C4-2B (cell line): ENCODE data around the gene ANTXR2.

Experiments used
- H3K27ac ChIP-seq: fragments of 450-650 bp; 2 replicates; pipeline ENCODE4 v1.5.1; 2017
- CTCF ChIP-seq: fragments of 450-650 bp; conservative IDR thresholded peaks from 2 replicates; pipeline ENCODE4 v1.5.1; 2017; ENCODE audit warnings: mild to moderate bottlenecking
- ZFX ChIP-seq: fragments of 450-650 bp; IDR thresholded peaks from 2 replicates; pipeline ENCODE4 v1.6.1; 2017

Gene ANTXR2

GRCh38 chr4:80033581-80033980 lies 39.4 kb downstream of the ANTXR2 start:
- no peak overlapping the region for H3K27ac ChIP-seq
- TF ChIP-seq CTCF, result peak; percentile 27
- no peak for TF ChIP-seq ZFX

GRCh38 chr4:80029364-80029763 lies 43.7 kb downstream of the ANTXR2 start:
- no peak overlapping the region for H3K27ac ChIP-seq
- no peak for TF ChIP-seq CTCF
- no peak for TF ChIP-seq ZFX

DNA sequence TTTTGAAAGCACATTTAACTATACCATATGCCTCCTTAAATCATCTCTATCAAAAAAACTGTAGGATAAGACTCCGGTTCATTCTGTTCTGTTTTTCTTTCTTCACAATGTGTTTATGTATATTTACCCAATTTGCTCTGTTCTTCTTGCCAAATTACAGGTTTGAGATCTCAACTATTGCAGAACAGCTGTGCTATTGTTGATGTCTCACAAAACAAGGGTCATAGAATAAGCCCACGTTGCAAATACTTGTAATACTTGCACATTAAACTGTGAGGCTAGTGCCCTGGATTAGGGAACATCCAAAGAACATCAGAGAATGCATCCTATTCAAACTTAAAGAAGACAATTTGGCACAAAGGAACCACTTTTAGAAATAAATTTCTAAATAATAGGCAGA lies 45.4 kb downstream of the ANTXR2 start:
- no peak overlapping the region for H3K27ac ChIP-seq
- TF ChIP-seq ZFX (no peak), CTCF (no peak)

DNA sequence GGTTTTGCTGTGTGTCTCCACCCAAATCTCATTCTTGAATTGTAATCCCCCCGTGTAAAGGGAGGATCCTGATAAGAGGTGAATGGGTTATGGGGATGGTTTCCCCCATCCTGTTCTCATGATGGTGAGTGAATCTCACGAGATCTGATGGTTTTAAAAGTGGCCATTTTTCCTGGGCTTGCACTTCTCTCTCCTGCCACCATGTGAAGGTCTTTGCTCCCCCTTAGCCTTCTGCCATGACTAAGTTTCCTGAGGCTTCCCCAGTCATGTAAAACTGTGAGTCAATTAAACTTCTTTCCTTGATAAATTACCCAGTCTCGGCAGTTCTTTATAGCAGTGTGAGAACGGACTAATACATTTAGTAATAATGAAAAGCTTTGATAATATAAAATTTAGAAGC lies 46.9 kb downstream of the ANTXR2 start:
- H3K27ac ChIP-seq, result no peak overlapping the region
- TF ChIP-seq ZFX (no peak), CTCF (no peak)

GRCh38 chr4:80024335-80024734 lies 48.7 kb downstream of the ANTXR2 start:
- no peak overlapping the region for H3K27ac ChIP-seq
- TF ChIP-seq CTCF, result no peak
- TF ChIP-seq ZFX, result no peak

DNA sequence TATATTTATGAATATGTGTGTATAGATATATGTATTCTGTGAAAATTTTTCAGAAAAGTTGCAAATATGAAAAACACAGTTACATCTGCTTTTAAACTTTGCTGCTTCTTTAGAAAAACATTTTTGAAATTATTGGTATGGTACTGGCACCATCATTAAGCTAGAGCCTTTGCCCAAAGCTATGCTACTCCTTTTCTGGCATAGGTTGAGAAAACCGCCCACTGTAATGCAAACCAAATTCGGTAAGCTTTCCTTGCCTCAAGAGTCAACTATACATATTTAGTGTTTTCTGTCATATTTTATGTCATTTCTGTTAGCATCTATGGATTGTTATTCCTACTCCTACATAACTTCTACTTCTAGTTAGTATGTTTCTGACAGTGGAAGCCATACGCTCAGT lies 50.7 kb downstream of the ANTXR2 start:
- TF ChIP-seq CTCF, result no peak
- H3K27ac ChIP-seq, result no peak overlapping the region

- TF ChIP-seq CTCF (no peak), ZFX (no peak)
- no peak overlapping the region for H3K27ac ChIP-seq
These were observed 55.7 kb downstream of the ANTXR2 start for GRCh38 chr4:80017125-80017854.
